T-helper 2 cell treated with Interferon-gamma antibody and Interleukin-4, amounts not matched to agents 5 μg/mL and 100 μg/mL, for 36 hours (primary cell): ENCODE measurements around the gene ECT2L.

Experiments used
- DNase-seq: peaks from one replicate; pipeline ENCODE4 v3.0.0; 2021; ENCODE audit warnings: low spot score
- H3K27ac Mint-ChIP-seq: one replicate; pipeline ENCODE4 v1.8.0; 2021; ENCODE audit warnings: mild to moderate bottlenecking, mixed read lengths
- H3K27me3 Mint-ChIP-seq: one replicate; pipeline ENCODE4 v1.8.0; 2021; ENCODE audit warnings: low read depth, mixed read lengths
- H3K36me3 Mint-ChIP-seq: one replicate; pipeline ENCODE4 v1.8.0; 2021; ENCODE audit warnings: low read depth, mixed read lengths
- H3K4me1 Mint-ChIP-seq: one replicate; pipeline ENCODE4 v1.8.0; 2021; ENCODE audit warnings: low read depth, mixed read lengths
- H3K4me3 Mint-ChIP-seq: one replicate; pipeline ENCODE4 v1.8.0; 2022; ENCODE audit warnings: mild to moderate bottlenecking, moderate library complexity, mixed read lengths
- H3K9me3 Mint-ChIP-seq: one replicate; pipeline ENCODE4 v1.8.0; 2021; ENCODE audit warnings: mixed read lengths

The ECT2L gene

GRCh38 chr6:138787138-138787537, 8.7 kb upstream of the ECT2L start:
- no peak for DNase-seq
- H3K4me3 Mint-ChIP-seq = no peak overlapping the region
- no peak overlapping the region for H3K27ac Mint-ChIP-seq
- H3K9me3 Mint-ChIP-seq = no peaks in the 10 kb centered on the region
- H3K4me1 Mint-ChIP-seq = peaks cover 7% of the 10 kb centered on the region
- H3K27me3 Mint-ChIP-seq = no peaks in the 10 kb centered on the region
- peaks cover 9% of the 10 kb centered on the region for H3K36me3 Mint-ChIP-seq

- H3K4me3 Mint-ChIP-seq = no peak overlapping the region
- H3K36me3 Mint-ChIP-seq = no peaks in the 10 kb centered on the region
- no peaks in the 10 kb centered on the region for H3K9me3 Mint-ChIP-seq
- no peak overlapping the region for H3K27ac Mint-ChIP-seq
- peaks cover 7% of the 10 kb centered on the region for H3K27me3 Mint-ChIP-seq
- no peak for DNase-seq
- no peaks in the 10 kb centered on the region for H3K4me1 Mint-ChIP-seq
Measured at GRCh38 chr6:138796771-138797170, 884 bp downstream of the ECT2L start.

GRCh38 chr6:138797806-138798446, 2.0 kb downstream of the ECT2L start:
- H3K27ac Mint-ChIP-seq = no peak overlapping the region
- H3K9me3 Mint-ChIP-seq = no peaks in the 10 kb centered on the region
- no peak overlapping the region for H3K4me3 Mint-ChIP-seq
- no peaks in the 10 kb centered on the region for H3K4me1 Mint-ChIP-seq
- DNase-seq = no peak
- peaks cover 7% of the 10 kb centered on the region for H3K27me3 Mint-ChIP-seq
- no peaks in the 10 kb centered on the region for H3K36me3 Mint-ChIP-seq

GRCh38 chr6:138800377-138801150, 4.7 kb downstream of the ECT2L start:
- Mint-ChIP-seq H3K4me3 (no peak overlapping the region), H3K9me3 (no peaks in the 10 kb centered on the region), H3K27me3 (peaks cover 9% of the 10 kb centered on the region), H3K36me3 (no peaks in the 10 kb centered on the region), H3K4me1 (no peaks in the 10 kb centered on the region), H3K27ac (no peak overlapping the region)
- no peak for DNase-seq

- Mint-ChIP-seq H3K27ac (no peak overlapping the region), H3K36me3 (no peaks in the 10 kb centered on the region), H3K27me3 (peaks cover 9% of the 10 kb centered on the region), H3K4me3 (no peak overlapping the region), H3K4me1 (no peaks in the 10 kb centered on the region), H3K9me3 (no peaks in the 10 kb centered on the region)
- no peak for DNase-seq
Measured at GRCh38 chr6:138803331-138803730, 7.4 kb downstream of the ECT2L start.

- Mint-ChIP-seq H3K4me3 (no peak overlapping the region), H3K36me3 (no peaks in the 10 kb centered on the region), H3K4me1 (no peaks in the 10 kb centered on the region), H3K9me3 (no peaks in the 10 kb centered on the region), H3K27ac (no peak overlapping the region), H3K27me3 (peaks cover 9% of the 10 kb centered on the region)
- no peak for DNase-seq
Measured at GRCh38 chr6:138803861-138804260, 8.0 kb downstream of the ECT2L start.

- Mint-ChIP-seq H3K4me1 (no peaks in the 10 kb centered on the region), H3K4me3 (no peak overlapping the region), H3K27ac (no peak overlapping the region), H3K9me3 (no peaks in the 10 kb centered on the region), H3K27me3 (peaks cover 9% of the 10 kb centered on the region), H3K36me3 (no peaks in the 10 kb centered on the region)
- no peak for DNase-seq
Measured at GRCh38 chr6:138805016-138805765, 9.3 kb downstream of the ECT2L start.

- Mint-ChIP-seq H3K9me3 (no peaks in the 10 kb centered on the region), H3K27ac (no peak overlapping the region), H3K27me3 (peaks cover 9% of the 10 kb centered on the region), H3K36me3 (no peaks in the 10 kb centered on the region), H3K4me1 (no peaks in the 10 kb centered on the region), H3K4me3 (no peak overlapping the region)
- no peak for DNase-seq
Measured at GRCh38 chr6:138806889-138807288, 11.0 kb downstream of the ECT2L start.

GRCh38 chr6:138809677-138810076, 13.8 kb downstream of the ECT2L start:
- Mint-ChIP-seq H3K27me3 (peaks cover 9% of the 10 kb centered on the region), H3K4me1 (no peaks in the 10 kb centered on the region), H3K36me3 (no peaks in the 10 kb centered on the region), H3K27ac (no peak overlapping the region), H3K4me3 (no peak overlapping the region), H3K9me3 (no peaks in the 10 kb centered on the region)
- DNase-seq = no peak

GRCh38 chr6:138811866-138812265, 16.0 kb downstream of the ECT2L start:
- H3K9me3 Mint-ChIP-seq = no peaks in the 10 kb centered on the region
- no peak for DNase-seq
- H3K27me3 Mint-ChIP-seq = peaks cover 9% of the 10 kb centered on the region
- H3K4me1 Mint-ChIP-seq = peaks cover 5% of the 10 kb centered on the region
- no peak overlapping the region for H3K27ac Mint-ChIP-seq
- no peaks in the 10 kb centered on the region for H3K36me3 Mint-ChIP-seq
- no peak overlapping the region for H3K4me3 Mint-ChIP-seq

- H3K9me3 Mint-ChIP-seq = no peaks in the 10 kb centered on the region
- H3K4me3 Mint-ChIP-seq = no peak overlapping the region
- H3K4me1 Mint-ChIP-seq = peaks cover 23% of the 10 kb centered on the region
- H3K36me3 Mint-ChIP-seq = no peaks in the 10 kb centered on the region
- no peak overlapping the region for H3K27ac Mint-ChIP-seq
- no peak for DNase-seq
- H3K27me3 Mint-ChIP-seq = peaks cover 3% of the 10 kb centered on the region
Measured at GRCh38 chr6:138814179-138814834, 18.4 kb downstream of the ECT2L start.

- Mint-ChIP-seq H3K27me3 (peaks cover 3% of the 10 kb centered on the region), H3K4me1 (peaks cover 28% of the 10 kb centered on the region), H3K4me3 (no peak overlapping the region), H3K27ac (no peak overlapping the region), H3K9me3 (no peaks in the 10 kb centered on the region), H3K36me3 (no peaks in the 10 kb centered on the region)
- no peak for DNase-seq
Measured at GRCh38 chr6:138815221-138815620, 19.3 kb downstream of the ECT2L start.

GRCh38 chr6:138815797-138816528, 20.1 kb downstream of the ECT2L start:
- H3K27ac Mint-ChIP-seq = no peak overlapping the region
- H3K36me3 Mint-ChIP-seq = no peaks in the 10 kb centered on the region
- H3K27me3 Mint-ChIP-seq = peaks cover 3% of the 10 kb centered on the region
- DNase-seq = no peak
- H3K9me3 Mint-ChIP-seq = no peaks in the 10 kb centered on the region
- no peak overlapping the region for H3K4me3 Mint-ChIP-seq
- H3K4me1 Mint-ChIP-seq = peaks cover 28% of the 10 kb centered on the region
